Vagina (tissue), 2 donors: ENCODE measurements around the gene BCAS3.

Experiments
- POLR2A ChIP-seq, 2 donors: fragments of 450-650 bp; IDR thresholded peaks; one replicate each; pipeline ENCODE4 v1.6.1; 2017; ENCODE audit warnings: antibody characterized with exemption in 2 of 2, mild to moderate bottlenecking in 2 of 2, moderate library complexity in 2 of 2
- POLR2AphosphoS5 ChIP-seq, 2 donors: sonication (generic); formaldehyde crosslinking; IDR thresholded peaks; one replicate each; pipeline ENCODE4 v1.9.0; 2017; ENCODE audit warnings: antibody characterized with exemption in 2 of 2, mild to moderate bottlenecking in 2 of 2, low read depth in 1 of 2; ENCODE audit not compliant: insufficient read depth in 1 of 2
- TF ChIP-seq, protein P1 (sequence below), 3 experiments: fragments of 450-650 bp in 2 of 3; fragments of 200-600 bp in 1 of 3; sonication (generic) in 1 of 3; IDR thresholded peaks; one replicate each; pipeline ENCODE4 v1.5.1; 2017 to 2019; ENCODE audit warnings: antibody characterized with exemption in 3 of 3, mild to moderate bottlenecking in 2 of 3, moderate library complexity in 2 of 3

DNA sequence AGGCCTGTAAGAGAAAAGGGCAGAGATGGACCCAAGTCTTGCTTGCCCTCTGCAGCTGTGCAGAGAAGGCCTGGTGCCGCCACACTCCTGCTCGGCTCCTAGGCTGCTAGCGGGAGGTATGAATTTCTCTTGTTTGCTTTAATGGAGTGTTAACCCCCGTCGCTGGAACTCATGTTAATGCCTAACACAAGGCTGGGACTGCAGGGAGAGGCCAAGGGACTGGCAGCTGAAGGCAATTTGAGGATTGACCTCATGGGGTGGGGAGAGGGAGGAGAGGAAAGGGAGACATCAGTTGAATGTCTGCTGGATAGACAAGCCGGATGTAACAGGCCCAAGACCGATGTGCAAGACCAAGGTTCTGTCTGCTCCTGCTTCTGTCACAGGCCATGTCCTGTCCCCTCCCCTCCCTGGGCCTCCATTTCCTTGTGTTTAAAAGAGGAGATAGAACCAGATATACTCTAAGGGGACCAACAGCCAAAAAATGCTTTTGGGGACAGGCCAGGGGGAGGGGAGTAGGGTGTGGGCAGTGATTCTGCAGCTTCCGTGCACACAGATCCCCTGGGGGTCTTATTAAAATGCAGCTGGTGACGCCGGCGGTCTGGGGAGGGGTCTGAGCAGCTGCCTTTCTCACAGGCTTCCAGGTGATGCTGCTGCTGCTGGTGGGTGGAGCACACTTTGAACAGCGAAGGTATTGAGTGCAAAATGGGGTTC lies 675.3 kb downstream of the BCAS3 start:
- TF ChIP-seq, protein P1, sequence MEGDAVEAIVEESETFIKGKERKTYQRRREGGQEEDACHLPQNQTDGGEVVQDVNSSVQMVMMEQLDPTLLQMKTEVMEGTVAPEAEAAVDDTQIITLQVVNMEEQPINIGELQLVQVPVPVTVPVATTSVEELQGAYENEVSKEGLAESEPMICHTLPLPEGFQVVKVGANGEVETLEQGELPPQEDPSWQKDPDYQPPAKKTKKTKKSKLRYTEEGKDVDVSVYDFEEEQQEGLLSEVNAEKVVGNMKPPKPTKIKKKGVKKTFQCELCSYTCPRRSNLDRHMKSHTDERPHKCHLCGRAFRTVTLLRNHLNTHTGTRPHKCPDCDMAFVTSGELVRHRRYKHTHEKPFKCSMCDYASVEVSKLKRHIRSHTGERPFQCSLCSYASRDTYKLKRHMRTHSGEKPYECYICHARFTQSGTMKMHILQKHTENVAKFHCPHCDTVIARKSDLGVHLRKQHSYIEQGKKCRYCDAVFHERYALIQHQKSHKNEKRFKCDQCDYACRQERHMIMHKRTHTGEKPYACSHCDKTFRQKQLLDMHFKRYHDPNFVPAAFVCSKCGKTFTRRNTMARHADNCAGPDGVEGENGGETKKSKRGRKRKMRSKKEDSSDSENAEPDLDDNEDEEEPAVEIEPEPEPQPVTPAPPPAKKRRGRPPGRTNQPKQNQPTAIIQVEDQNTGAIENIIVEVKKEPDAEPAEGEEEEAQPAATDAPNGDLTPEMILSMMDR (IDR thresholded peaks at IDR 0.05) = no peak
- TF ChIP-seq POLR2A (IDR thresholded peaks at IDR 0.05) (no peak), POLR2AphosphoS5 (IDR thresholded peaks at IDR 0.05; ENCODE audit: insufficient read depth in 1 of 2, low read depth in 1 of 2) (no peak)
